Measurements from ENCODE around the gene MYO7A. TPM values are rescaled to one million over a fixed set of nuclear protein-coding genes. Genes with fewer than 3 reads are reported as not detected.

MYO7A gene
- total and polyA plus RNA-seq, 9 donors, result 3.1 to 18.7 (median 6.5) TPM

DNA sequence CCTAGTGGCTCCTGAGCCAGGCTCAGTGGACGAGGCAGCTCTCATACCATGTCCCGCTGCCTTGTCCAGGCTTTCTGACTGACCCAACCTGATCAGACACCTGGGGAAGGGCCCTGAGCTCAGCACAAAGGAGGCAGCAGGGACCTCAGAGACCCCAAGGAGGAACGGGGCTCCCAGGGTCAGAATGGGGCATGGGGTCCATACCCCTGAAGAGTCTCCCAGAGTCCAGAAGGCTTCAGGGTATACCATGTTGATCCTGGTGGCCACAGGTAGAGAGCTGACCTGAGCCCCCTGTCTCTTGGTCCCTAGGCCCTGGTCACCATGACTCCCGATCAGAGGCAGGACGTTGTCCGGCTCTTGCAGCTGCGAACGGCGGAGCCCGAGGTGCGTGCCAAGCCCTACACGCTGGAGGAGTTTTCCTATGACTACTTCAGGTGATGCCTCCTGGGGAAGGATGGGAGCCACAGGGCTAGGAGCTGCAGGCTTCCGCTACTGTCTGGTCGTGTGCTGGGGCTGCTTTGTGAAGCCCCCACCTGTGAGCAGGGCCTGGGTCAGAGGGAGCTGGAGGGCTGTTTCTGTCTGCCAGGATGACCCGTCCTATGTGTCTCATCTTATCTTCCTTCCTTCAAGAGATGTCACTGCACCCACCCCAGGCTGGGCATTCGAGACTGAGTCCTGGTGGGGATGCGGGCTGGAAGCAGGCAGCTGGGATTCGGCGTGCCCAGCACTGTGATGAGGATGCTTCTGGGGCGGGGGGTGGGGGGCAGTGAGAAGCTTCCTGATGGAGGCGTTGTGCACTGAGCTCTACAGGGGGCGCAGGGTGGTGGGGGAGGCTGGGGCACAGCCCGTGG is 74.2 kb downstream of the MYO7A start:
- Histone ChIP-seq H3K4me3 (no peak overlapping the region), H3K27me3 (no peaks in the 10 kb centered on the region), H3K9me3 (no peaks in the 10 kb centered on the region), H3K36me3 (no peaks in the 10 kb centered on the region), H3K27ac (no peak overlapping the region), H3K4me1 (ENCODE audit: insufficient read depth) (no peaks in the 10 kb centered on the region)
- intact Hi-C loops (cut with DNase I), result loop anchor here in 1 of 4 donors (10.0 kb wide), 1 partner anchor 333 kb away; no protein-coding TSS in a partner anchor
- DNase-seq, result peak in 1 of 5 donors; percentile 19
- 92 to 95% (median 94%) methylated on average over 23 of the region's 23 CpGs for WGBS, 3 donors
- TF ChIP-seq, protein P1, sequence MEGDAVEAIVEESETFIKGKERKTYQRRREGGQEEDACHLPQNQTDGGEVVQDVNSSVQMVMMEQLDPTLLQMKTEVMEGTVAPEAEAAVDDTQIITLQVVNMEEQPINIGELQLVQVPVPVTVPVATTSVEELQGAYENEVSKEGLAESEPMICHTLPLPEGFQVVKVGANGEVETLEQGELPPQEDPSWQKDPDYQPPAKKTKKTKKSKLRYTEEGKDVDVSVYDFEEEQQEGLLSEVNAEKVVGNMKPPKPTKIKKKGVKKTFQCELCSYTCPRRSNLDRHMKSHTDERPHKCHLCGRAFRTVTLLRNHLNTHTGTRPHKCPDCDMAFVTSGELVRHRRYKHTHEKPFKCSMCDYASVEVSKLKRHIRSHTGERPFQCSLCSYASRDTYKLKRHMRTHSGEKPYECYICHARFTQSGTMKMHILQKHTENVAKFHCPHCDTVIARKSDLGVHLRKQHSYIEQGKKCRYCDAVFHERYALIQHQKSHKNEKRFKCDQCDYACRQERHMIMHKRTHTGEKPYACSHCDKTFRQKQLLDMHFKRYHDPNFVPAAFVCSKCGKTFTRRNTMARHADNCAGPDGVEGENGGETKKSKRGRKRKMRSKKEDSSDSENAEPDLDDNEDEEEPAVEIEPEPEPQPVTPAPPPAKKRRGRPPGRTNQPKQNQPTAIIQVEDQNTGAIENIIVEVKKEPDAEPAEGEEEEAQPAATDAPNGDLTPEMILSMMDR (IDR thresholded peaks at IDR 0.05), result no peak
- TF ChIP-seq EP300 (IDR thresholded peaks at IDR 0.05) (no peak), POLR2A (IDR thresholded peaks at IDR 0.05) (no peak)

DNA sequence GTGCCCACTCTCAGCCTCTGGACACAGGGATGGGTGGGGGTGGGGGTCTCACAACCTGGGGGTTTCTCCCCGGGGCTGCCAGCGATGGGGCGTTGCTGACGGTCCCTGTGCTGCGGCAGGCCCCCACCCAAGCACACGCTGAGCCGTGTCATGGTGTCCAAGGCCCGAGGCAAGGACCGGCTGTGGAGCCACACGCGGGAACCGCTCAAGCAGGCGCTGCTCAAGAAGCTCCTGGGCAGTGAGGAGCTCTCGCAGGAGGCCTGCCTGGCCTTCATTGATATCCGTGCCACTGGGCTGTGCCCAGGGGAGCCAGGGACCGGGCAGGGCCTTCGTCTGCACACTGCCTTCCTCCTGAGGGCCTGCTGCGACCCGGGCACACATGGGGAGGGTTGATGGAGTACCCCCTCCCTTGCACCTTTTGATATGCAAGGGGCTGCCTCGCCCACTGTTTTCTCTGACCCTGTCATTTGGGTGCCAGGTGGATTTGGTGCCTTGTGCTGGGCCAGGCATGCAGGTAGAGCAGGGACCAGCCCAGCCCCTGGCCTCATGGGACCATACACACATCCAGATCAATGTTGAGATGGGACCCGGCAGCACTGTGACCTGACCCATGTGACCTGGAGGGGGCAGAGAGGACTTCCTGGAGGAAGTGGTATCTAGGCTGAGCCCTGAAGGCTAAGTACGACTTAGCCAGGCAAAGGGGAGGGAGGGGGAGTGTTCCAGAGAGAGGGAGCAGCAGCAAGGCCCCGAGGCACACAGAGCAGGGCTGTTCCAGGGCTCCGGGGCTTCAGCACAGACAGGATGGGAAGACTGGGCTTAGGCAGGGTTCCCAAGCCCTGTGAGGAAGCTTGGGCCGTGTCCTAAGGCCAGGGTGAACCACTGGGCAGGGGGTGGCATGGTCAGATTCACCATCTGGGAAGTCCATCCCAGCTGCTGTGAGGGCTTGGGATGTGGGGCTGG is 75.2 kb downstream of the MYO7A start:
- Histone ChIP-seq H3K4me3 (no peak overlapping the region), H3K4me1 (ENCODE audit: insufficient read depth) (no peaks in the 10 kb centered on the region), H3K9me3 (no peaks in the 10 kb centered on the region), H3K36me3 (no peaks in the 10 kb centered on the region), H3K27me3 (no peaks in the 10 kb centered on the region), H3K27ac (no peak overlapping the region)
- no peak for TF ChIP-seq EP300 (IDR thresholded peaks at IDR 0.05)
- no peak for TF ChIP-seq POLR2A (IDR thresholded peaks at IDR 0.05)
- TF ChIP-seq, protein P1 (IDR thresholded peaks at IDR 0.05), result no peak
- peak in 2 of 5 donors; percentile 5 to 18 for DNase-seq
- 88 to 92% (median 90%) methylated on average over 15 to 25 of the region's 25 CpGs for WGBS, 3 donors
- intact Hi-C loops (cut with DNase I), result loop anchor here in 1 of 4 donors (10.0 kb wide), 1 partner anchor 332 kb away; no protein-coding TSS in a partner anchor

DNA sequence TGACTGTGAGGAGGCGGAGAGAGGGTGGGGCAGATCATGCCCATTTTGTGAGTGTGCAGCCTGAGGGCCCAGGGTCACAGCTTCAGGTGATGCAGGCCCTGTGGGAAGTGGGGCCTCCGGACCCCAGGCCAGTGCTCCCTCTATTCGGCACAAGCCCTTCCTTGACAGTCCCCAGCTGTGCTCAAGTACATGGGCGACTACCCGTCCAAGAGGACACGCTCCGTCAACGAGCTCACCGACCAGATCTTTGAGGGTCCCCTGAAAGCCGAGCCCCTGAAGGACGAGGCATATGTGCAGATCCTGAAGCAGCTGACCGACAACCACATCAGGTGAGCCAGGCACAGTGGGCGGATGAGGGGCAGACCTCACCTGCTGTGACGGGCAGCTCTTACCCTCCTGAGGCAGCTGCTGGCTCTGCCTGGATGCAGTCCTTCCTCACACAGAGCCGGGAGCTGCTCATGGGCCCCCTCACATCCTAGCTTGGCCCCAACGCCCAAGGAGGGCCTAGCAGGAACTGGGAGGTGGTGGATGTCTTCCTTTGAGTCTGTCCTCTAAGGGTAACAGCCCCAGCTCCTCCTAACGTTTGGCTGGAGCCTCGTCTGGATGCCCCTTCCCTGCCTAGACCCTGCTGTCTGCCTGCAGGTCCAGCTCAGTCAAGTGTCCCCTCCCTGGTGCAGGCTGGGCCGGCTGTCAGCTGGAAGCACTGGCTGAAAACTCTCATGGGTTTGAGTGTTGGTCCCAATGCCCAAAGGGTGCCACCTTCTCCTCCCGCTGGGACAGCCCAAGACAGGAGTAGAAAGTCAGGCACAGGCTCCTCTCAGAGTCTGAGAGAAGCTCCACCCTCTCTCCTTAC is 76.1 kb downstream of the MYO7A start:
- Histone ChIP-seq H3K4me1 (ENCODE audit: insufficient read depth) (no peaks in the 10 kb centered on the region), H3K27me3 (no peaks in the 10 kb centered on the region), H3K4me3 (no peak overlapping the region), H3K36me3 (no peaks in the 10 kb centered on the region), H3K27ac (no peak overlapping the region), H3K9me3 (no peaks in the 10 kb centered on the region)
- peak in 3 of 5 donors; percentile 5 to 31 (median 12) for DNase-seq
- intact Hi-C loops (cut with DNase I), result loop anchor here in 1 of 4 donors (10.0 kb wide), 1 partner anchor 331 kb away; no protein-coding TSS in a partner anchor
- TF ChIP-seq POLR2A (IDR thresholded peaks at IDR 0.05) (no peak), EP300 (IDR thresholded peaks at IDR 0.05) (no peak)
- TF ChIP-seq, protein P1 (IDR thresholded peaks at IDR 0.05), result no peak
- 85 to 87% (median 85%) methylated on average over 20 of the region's 20 CpGs for WGBS, 3 donors

Data from ovary (tissue), 9 donors.